ENCODE data around the gene KCNJ18. TPM values are rescaled to one million over a fixed set of nuclear protein-coding genes. Genes with fewer than 3 reads are reported as not detected.
"Not testable (repeated sequence)": the region's sequence is repeated elsewhere in the genome, so short reads cannot be mapped to it uniquely, and the experiment has no call there.

The KCNJ18 gene
- total RNA-seq, 4 donors from 2014 or later, result not detected

GRCh38 chr17:21685061-21685795, 7.1 kb upstream of the KCNJ18 start:
- not testable (repeated sequence) for H3K27me3 ChIP-seq

GRCh38 chr17:21686165-21687015, 5.9 kb upstream of the KCNJ18 start:
- H3K27ac ChIP-seq, result no peak overlapping the region
- no peaks in the 10 kb centered on the region for H3K4me1 ChIP-seq
- 65 to 74% methylated on average over 9 to 23 of the region's 23 CpGs for WGBS, 2 donors (ENCODE audit: low coverage in 1 of 2)
- no peaks in the 10 kb centered on the region for H3K9me3 ChIP-seq
- TF ChIP-seq POLR2AphosphoS5 (IDR thresholded peaks at IDR 0.05) (no peak), EP300 (IDR thresholded peaks at IDR 0.05; ENCODE audit: low read depth) (no peak), POLR2A (IDR thresholded peaks at IDR 0.05) (no peak)
- TF ChIP-seq, protein P1, sequence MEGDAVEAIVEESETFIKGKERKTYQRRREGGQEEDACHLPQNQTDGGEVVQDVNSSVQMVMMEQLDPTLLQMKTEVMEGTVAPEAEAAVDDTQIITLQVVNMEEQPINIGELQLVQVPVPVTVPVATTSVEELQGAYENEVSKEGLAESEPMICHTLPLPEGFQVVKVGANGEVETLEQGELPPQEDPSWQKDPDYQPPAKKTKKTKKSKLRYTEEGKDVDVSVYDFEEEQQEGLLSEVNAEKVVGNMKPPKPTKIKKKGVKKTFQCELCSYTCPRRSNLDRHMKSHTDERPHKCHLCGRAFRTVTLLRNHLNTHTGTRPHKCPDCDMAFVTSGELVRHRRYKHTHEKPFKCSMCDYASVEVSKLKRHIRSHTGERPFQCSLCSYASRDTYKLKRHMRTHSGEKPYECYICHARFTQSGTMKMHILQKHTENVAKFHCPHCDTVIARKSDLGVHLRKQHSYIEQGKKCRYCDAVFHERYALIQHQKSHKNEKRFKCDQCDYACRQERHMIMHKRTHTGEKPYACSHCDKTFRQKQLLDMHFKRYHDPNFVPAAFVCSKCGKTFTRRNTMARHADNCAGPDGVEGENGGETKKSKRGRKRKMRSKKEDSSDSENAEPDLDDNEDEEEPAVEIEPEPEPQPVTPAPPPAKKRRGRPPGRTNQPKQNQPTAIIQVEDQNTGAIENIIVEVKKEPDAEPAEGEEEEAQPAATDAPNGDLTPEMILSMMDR (IDR thresholded peaks at IDR 0.05), result no peak
- no peak overlapping the region for H3K4me3 ChIP-seq
- H3K27me3 ChIP-seq, result no peaks in the 10 kb centered on the region
- in situ Hi-C loops (cut with MboI; ENCODE audit: low pct_ligation_motif_present in 1 of 4, low pct_unique_long_range_greater_than_20kb in 1 of 4, low sequenced_read_pairs in 3 of 4) (loop anchor here (5.0 to 10.0 kb wide), 2 partner anchors 282 to 284 kb away; no protein-coding TSS in a partner anchor), intact Hi-C loops (cut with DNase I; ENCODE audit: low total_unique reads) (no loop called here)
- DNase-seq, result no peak
- no peaks in the 10 kb centered on the region for H3K36me3 ChIP-seq

More at GRCh38 chr17:21685061-21685795, 7.1 kb upstream of the KCNJ18 start:
- intact Hi-C loops (cut with DNase I; ENCODE audit: low total_unique reads); H3K36me3 ChIP-seq; H3K9me3 ChIP-seq; DNase-seq; H3K27ac ChIP-seq; H3K4me3 ChIP-seq; H3K4me1 ChIP-seq: not testable (repeated sequence)
- in situ Hi-C loops (cut with MboI; ENCODE audit: low pct_ligation_motif_present in 1 of 4, low pct_unique_long_range_greater_than_20kb in 1 of 4, low sequenced_read_pairs in 3 of 4), result loop anchor here (5.0 to 10.0 kb wide), 2 partner anchors 280 to 283 kb away; no protein-coding TSS in a partner anchor
- 60 to 85% methylated on average over 1 to 37 of the region's 42 CpGs for WGBS, 2 donors (ENCODE audit: low coverage in 1 of 2)

DNA sequence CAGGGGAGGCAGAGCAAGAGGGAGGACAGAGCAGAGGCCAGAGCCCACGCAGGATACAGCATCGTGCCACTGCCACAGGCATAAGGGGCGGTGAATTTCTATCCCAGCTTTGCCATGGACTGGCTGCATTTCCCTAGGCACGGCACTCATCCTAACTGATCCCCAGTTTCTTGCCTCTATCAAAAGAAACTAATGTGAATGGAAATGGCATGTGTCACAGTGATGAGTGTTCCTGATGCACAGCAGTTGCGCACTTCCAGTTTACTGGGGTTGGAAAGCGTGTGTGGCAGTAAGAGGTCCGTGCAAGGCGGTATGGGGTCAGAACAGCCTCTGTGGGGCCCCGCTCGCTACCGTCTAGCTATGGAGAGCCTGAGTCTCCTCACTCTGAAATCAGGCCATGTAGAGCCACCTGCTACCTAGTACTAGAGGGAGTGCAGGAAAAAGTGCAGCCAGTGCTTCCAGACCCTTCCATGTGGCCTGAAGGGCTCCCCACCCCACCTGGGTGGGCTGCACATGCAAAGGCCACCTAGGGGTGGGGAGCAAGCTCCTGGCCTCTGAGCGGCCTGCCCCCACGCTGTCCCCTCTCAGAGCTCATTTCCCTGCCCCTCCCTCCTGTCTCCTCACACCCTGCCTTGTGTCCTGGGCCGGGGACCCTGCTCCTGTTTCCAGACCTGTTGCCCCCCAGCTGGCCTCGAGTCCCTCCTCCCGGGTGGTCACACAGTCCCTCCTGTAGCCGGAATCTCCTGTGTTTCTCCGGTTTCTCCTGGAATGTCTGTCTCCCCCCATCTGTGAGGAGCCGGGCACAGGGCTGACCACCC, 5.0 kb upstream of the KCNJ18 start:
- Histone ChIP-seq H3K27ac (no peak overlapping the region), H3K27me3 (no peaks in the 10 kb centered on the region), H3K9me3 (no peaks in the 10 kb centered on the region), H3K36me3 (no peaks in the 10 kb centered on the region), H3K4me3 (no peak overlapping the region), H3K4me1 (no peaks in the 10 kb centered on the region)
- WGBS, 2 donors (ENCODE audit: low coverage in 1 of 2), result 81 to 86% methylated on average over 9 to 19 of the region's 19 CpGs
- intact Hi-C loops (cut with DNase I; ENCODE audit: low total_unique reads), result no loop called here
- TF ChIP-seq, protein P1 (IDR thresholded peaks at IDR 0.05), result no peak
- TF ChIP-seq POLR2A (IDR thresholded peaks at IDR 0.05) (no peak), POLR2AphosphoS5 (IDR thresholded peaks at IDR 0.05) (no peak), EP300 (IDR thresholded peaks at IDR 0.05; ENCODE audit: low read depth) (no peak)
- in situ Hi-C loops (cut with MboI; ENCODE audit: low pct_ligation_motif_present in 1 of 4, low pct_unique_long_range_greater_than_20kb in 1 of 4, low sequenced_read_pairs in 3 of 4), result loop anchor here (5.0 to 10.0 kb wide), 2 partner anchors 283 to 285 kb away; no protein-coding TSS in a partner anchor
- no peak for DNase-seq

GRCh38 chr17:21688293-21688949, 3.9 kb upstream of the KCNJ18 start:
- Histone ChIP-seq H3K4me3 (no peak overlapping the region), H3K4me1 (no peaks in the 10 kb centered on the region), H3K9me3 (no peaks in the 10 kb centered on the region), H3K27me3 (no peaks in the 10 kb centered on the region), H3K27ac (no peak overlapping the region), H3K36me3 (no peaks in the 10 kb centered on the region)
- intact Hi-C loops (cut with DNase I; ENCODE audit: low total_unique reads) (no loop called here), in situ Hi-C loops (cut with MboI; ENCODE audit: low pct_ligation_motif_present in 1 of 4, low pct_unique_long_range_greater_than_20kb in 1 of 4, low sequenced_read_pairs in 3 of 4) (loop anchor here (5.0 to 10.0 kb wide), 2 partner anchors 284 to 286 kb away; no protein-coding TSS in a partner anchor)
- WGBS, 2 donors (ENCODE audit: low coverage in 1 of 2), result 86 to 90% methylated on average over 5 to 11 of the region's 11 CpGs
- TF ChIP-seq, protein P1 (IDR thresholded peaks at IDR 0.05), result no peak
- TF ChIP-seq EP300 (IDR thresholded peaks at IDR 0.05; ENCODE audit: low read depth) (no peak), POLR2A (IDR thresholded peaks at IDR 0.05) (no peak), POLR2AphosphoS5 (IDR thresholded peaks at IDR 0.05) (no peak)
- DNase-seq, result no peak

All from transverse colon (tissue), 4 donors.